Left ventricle myocardium superior (tissue), 1 donor: ENCODE measurements around the gene BTBD10. TPM values are rescaled to one million over a fixed set of nuclear protein-coding genes. Genes with fewer than 3 reads are reported as not detected.
A peak's percentile ranks its signal among the peaks of the same experiment; 100 is the strongest.

Source experiments
- ATAC-seq: fragments of 200-7000 bp; cut with Tn5 transposase; one replicate; pipeline ENCODE4 v1.9.1; 2020; ENCODE audit warnings: mild to moderate bottlenecking, moderate library complexity
- DNase-seq: peaks from one replicate; pipeline ENCODE4 v3.0.0-alpha.2; 2020
- intact Hi-C: fragments of 100-400 bp; cut with micrococcal nuclease; formaldehyde crosslinking; loops from one replicate; pipeline ENCODE4 v1.11.0; 2022
- total RNA-seq: library from RNA; stranded (reverse); fragmentation: NEBNext Ultra II Directional; extraction: Animal tissue kit (Norgen Biotek cat#: 25700); gene quantifications from one replicate; pipeline ENCODE4 v1.2.1, GENCODE V29; 2021
- donor health status: DM: no; HTN: yes; CAD: no; lungs with severe emphysema.

BTBD10 gene
- total RNA-seq, 1 donor from 2014 or later = 19.2 TPM

- intact Hi-C loops = no loop called here
- ATAC-seq = no peak
Measured at GRCh38 chr11:13382751-13383150, 80.3 kb downstream of the BTBD10 start.

GRCh38 chr11:13380731-13381130 lies 82.3 kb downstream of the BTBD10 start:
- no peak for ATAC-seq
- DNase-seq = no peak
- intact Hi-C loops = no loop called here

More at GRCh38 chr11:13382751-13383150, 80.3 kb downstream of the BTBD10 start:
- DNase-seq = no peak

- DNase-seq = no peak
- intact Hi-C loops = no loop called here
- ATAC-seq = no peak
Measured at GRCh38 chr11:13378316-13378715, 84.7 kb downstream of the BTBD10 start.

- peak; percentile 66 for ATAC-seq
- intact Hi-C loops = no loop called here
- DNase-seq = no peak
Measured at GRCh38 chr11:13376838-13377237, 86.2 kb downstream of the BTBD10 start.

GRCh38 chr11:13376402-13376801 lies 86.6 kb downstream of the BTBD10 start:
- intact Hi-C loops = no loop called here
- no peak for ATAC-seq

GRCh38 chr11:13375798-13376197 lies 87.2 kb downstream of the BTBD10 start:
- intact Hi-C loops = no loop called here
- no peak for ATAC-seq

More at GRCh38 chr11:13376402-13376801, 86.6 kb downstream of the BTBD10 start:
- no peak for DNase-seq

GRCh38 chr11:13373216-13373615 lies 89.8 kb downstream of the BTBD10 start:
- intact Hi-C loops = no loop called here
- DNase-seq (no peak), ATAC-seq (no peak)

More at GRCh38 chr11:13375798-13376197, 87.2 kb downstream of the BTBD10 start:
- no peak for DNase-seq

GRCh38 chr11:13368041-13368446 lies 95.0 kb downstream of the BTBD10 start:
- DNase-seq (no peak), ATAC-seq (no peak)
- intact Hi-C loops = no loop called here

- no peak for ATAC-seq
- intact Hi-C loops = no loop called here
- no peak for DNase-seq
Measured at GRCh38 chr11:13367115-13367514, 95.9 kb downstream of the BTBD10 start.

- DNase-seq = no peak
- intact Hi-C loops = no loop called here
- no peak for ATAC-seq
Measured at GRCh38 chr11:13366266-13367026, 96.6 kb downstream of the BTBD10 start.

GRCh38 chr11:13364388-13364787 lies 98.6 kb downstream of the BTBD10 start:
- DNase-seq (no peak), ATAC-seq (no peak)
- intact Hi-C loops = no loop called here

- ATAC-seq = no peak
- no peak for DNase-seq
- intact Hi-C loops = no loop called here
Measured at GRCh38 chr11:13362596-13363109, 100.4 kb downstream of the BTBD10 start.

GRCh38 chr11:13358596-13359270 lies 104.3 kb downstream of the BTBD10 start:
- no peak for ATAC-seq
- no peak for DNase-seq
- intact Hi-C loops = no loop called here

- intact Hi-C loops = no loop called here
- no peak for DNase-seq
Measured at GRCh38 chr11:13357232-13357631, 105.8 kb downstream of the BTBD10 start.

GRCh38 chr11:13355191-13355590 lies 107.8 kb downstream of the BTBD10 start:
- intact Hi-C loops = no loop called here

More at GRCh38 chr11:13357232-13357631, 105.8 kb downstream of the BTBD10 start:
- ATAC-seq = no peak

GRCh38 chr11:13354335-13354734 lies 108.7 kb downstream of the BTBD10 start:
- ATAC-seq (no peak), DNase-seq (no peak)
- intact Hi-C loops = no loop called here

More at GRCh38 chr11:13355191-13355590, 107.8 kb downstream of the BTBD10 start:
- ATAC-seq (no peak), DNase-seq (no peak)

GRCh38 chr11:13352711-13353110 lies 110.3 kb downstream of the BTBD10 start:
- intact Hi-C loops = no loop called here
- DNase-seq (no peak), ATAC-seq (no peak)

- DNase-seq (no peak), ATAC-seq (no peak)
- intact Hi-C loops = no loop called here
Measured at GRCh38 chr11:13349581-13349980, 113.4 kb downstream of the BTBD10 start.

- intact Hi-C loops = no loop called here
- DNase-seq (no peak), ATAC-seq (no peak)
Measured at GRCh38 chr11:13349046-13349445, 114.0 kb downstream of the BTBD10 start.

GRCh38 chr11:13348305-13348704 lies 114.7 kb downstream of the BTBD10 start:
- ATAC-seq = peak; percentile 27
- intact Hi-C loops = no loop called here
- no peak for DNase-seq
